ENCODE data around the gene KLHL14.
"Not testable (repeated sequence)": the region's sequence is repeated elsewhere in the genome, so short reads cannot be mapped to it uniquely, and the experiment has no call there.

KLHL14 gene

DNA sequence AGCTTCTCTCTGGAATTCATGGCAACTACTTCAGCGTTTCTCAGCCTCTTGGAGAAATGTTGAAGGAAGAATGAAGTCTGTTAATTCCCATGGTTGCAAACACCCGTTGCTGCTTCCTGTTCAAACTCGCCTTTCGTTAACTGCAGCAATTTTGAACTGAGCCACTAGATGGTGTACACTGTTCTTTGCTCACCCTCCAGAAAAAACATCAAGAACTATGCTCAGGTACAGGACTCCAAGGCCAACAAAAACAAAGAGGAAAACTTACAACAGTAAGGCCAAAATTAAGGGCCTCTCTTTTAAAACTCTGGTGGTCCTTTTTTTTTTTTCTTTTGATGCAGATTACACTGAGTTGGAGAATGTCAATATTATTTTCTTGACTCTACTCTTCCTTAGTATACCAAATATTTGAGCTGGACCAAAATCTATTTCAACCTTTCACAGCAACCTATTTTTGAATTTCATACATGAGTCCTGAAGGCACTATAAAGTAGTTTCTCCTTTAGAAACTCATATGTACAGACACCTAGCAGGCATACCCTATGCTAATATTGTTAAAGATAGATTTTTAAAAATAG is 58.2 kb downstream of the KLHL14 start:
- DNase-seq = peak; percentile 7 to 9

GRCh38 chr18:32712860-32713259 is 60.0 kb downstream of the KLHL14 start:
- DNase-seq = no peak

DNA sequence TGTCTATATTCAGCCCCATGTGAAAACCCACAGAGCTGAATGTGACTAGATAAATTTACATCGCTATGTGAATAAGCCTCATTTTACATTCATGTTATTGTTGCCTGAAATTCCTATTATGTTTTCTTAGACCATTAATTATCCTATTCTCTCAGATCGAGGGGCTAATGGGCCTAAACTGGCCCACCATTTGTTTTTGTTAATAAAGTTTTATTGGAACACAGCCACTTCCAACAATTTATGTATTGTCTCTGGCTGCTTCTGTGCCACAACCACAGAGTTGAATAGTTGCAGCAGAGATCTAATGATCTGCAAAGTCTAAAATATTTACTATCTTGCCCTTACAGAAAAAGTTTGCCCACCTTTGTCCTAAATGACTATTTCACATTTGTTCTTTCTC is 61.0 kb downstream of the KLHL14 start:
- no peak for DNase-seq

DNA sequence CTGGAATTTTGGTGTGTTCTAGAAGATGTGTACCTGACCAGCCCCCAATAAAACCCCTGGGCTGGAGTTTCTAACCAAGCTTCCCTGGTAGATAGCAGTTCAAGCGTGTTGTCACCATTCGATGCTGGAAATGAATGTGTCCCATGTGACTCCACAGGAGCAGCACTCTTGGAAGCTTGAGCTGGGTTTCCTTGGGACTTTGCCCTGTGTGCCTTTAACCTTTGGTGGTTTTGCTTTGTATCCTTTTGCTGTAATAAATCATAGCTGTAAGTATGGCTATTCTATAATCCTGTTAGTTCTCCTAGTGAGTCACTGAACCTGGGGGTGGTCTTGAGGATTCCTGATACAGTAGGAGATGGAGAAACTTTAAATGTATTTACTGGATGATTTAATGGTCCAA is 65.2 kb downstream of the KLHL14 start:
- DNase-seq = no peak

DNA sequence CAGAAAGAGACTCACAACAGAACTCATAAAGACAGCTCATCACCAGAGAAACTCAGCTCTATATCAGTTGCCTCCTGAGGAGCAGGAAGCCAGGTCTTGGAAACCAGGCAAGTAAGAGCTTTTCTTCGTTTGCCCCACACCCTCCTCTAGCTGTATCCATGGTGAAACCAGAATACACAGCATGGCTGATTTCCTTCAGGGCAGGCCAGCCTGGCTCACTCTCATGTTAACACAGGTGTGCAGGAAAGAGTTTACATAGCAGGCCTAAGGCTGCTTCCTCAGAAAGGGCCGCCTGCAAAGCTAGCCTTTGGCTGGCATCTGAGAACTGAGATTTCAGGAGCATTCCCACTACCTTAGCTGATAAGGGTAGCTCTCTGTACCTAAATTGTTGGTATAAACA is 65.7 kb downstream of the KLHL14 start:
- no peak for DNase-seq

GRCh38 chr18:32701313-32701712 is 71.5 kb downstream of the KLHL14 start:
- no peak for DNase-seq

- no peak for DNase-seq
These were observed 74.7 kb downstream of the KLHL14 start for GRCh38 chr18:32698153-32698552.

GRCh38 chr18:32696376-32696775 is 76.4 kb downstream of the KLHL14 start:
- DNase-seq = no peak

- no peak for DNase-seq
These were observed 77.3 kb downstream of the KLHL14 start for GRCh38 chr18:32695534-32695933.

- no peak for DNase-seq
These were observed 84.0 kb downstream of the KLHL14 start for GRCh38 chr18:32688821-32689220.

DNA sequence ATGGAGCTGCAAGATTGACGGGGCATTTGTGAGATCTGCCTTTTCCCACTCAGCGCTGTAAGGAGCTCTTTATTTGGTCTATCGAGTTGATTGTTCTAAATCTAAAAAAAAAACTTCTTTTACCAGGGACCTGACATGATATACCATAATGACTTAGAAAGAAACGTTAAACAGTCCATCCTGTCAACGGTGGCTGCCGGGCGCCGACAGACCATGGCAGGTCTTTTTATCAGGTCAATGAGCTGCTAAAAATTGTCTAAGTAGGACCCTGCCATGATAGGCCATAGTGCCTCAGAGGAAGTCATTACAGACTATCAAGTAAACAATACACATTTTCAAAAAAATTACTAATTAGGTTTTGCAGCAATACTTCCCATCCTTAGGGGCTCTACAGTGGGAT is 87.9 kb downstream of the KLHL14 start:
- no peak for DNase-seq

DNA sequence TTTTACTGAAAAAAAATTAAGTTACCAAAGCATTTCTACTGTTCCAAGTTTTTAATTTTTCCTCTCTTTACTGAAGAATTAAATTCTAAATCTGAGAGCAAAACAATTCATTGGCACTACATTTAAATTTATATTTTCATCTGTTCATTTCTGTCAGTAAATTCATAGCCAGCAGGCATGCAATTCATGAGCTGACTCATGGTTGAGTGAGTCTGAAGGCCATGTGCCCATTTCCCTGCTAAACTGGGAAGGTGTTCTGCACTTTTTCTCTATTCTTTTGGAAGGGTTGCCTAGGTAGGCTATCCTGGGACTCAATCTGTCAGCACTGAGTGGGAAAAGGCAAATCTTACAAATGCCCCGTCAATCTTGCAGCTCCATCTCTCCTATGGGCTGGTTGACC is 88.7 kb downstream of the KLHL14 start:
- DNase-seq = no peak

GRCh38 chr18:32683044-32683443 is 89.8 kb downstream of the KLHL14 start:
- no peak for DNase-seq

GRCh38 chr18:32677578-32677977 is 95.2 kb downstream of the KLHL14 start:
- no peak for DNase-seq

GRCh38 chr18:32674491-32674890 is 98.3 kb downstream of the KLHL14 start:
- DNase-seq = no peak

DNA sequence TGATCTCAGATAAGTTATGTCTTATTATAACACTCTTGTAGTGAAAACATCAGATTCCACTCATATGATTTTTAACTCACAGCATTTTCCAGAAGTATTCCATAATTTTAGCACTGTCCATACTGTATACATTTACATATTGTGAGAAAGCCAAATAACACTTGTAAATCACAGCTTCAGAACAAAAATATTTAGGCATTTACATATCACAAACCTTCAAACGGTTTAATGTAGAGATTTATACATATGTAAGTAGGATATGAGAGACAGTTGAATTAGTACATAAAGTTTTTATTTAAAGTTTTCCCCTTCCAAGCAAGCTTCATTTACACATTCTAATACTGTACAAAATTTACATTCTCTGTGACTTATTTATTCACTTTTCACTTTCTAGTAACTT is 100.4 kb downstream of the KLHL14 start:
- DNase-seq = no peak

GRCh38 chr18:32670727-32671126 is 102.1 kb downstream of the KLHL14 start:
- DNase-seq = no peak

GRCh38 chr18:32669549-32670165 is 103.2 kb downstream of the KLHL14 start:
- no peak for DNase-seq

GRCh38 chr18:32668956-32669355 is 103.9 kb downstream of the KLHL14 start:
- DNase-seq = no peak

DNA sequence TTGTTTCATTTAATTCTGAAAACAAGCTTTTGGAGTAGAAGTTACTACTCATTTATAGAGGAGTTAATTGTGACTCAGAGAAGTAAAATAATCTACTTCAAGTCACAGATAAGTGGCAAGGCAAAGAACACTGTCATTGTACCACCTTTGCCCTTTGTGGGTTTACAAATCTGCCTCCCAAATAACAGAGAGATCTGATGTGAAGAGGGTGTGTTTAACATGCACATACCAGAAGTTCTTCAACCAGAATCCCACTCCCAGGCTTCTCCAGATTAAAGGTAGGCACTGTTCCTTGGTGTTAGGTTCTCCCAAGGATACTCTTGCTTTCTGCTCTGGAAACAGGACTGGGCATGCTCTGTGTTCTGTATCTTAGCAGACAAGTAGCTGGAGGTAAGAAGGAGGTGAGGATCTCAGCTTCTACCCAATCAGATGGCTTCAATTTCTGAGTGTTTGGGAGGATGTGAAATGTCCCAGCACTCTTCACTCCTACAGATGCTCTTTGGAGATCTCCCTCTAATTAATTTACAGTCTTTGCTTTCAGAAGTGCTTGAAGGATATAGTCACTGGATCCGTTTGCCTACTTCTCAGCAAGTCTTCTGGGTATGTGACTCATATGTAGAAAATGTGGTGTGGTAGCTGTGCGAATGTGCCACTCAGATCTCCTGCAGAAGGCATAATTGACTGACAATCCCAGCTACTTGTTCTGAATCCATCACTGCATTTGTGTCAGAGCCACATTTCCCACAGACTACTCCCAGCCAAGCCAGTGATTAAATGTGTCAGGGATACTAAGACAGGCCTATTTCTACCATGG is 111.1 kb downstream of the KLHL14 start:
- DNase-seq = no peak

DNA sequence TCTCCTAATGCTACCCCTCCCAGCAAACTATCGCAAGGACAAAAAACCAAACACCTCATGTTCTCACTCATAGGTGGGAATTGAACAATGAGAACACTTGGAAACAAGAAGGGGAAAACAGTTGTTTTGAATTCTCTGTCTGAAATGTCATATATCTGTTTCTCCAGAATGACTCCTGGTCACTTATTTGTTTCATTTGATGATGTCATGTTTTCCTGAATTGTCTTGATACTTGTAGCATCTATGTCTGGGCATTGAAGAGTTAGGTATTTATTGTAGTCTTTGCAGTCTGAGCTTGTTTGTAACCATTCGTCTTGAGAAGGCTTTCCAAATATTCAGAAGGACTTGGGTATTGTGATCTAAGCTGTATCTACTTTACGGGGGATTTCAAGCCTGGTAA is 118.3 kb downstream of the KLHL14 start:
- DNase-seq = not testable (repeated sequence)

DNA sequence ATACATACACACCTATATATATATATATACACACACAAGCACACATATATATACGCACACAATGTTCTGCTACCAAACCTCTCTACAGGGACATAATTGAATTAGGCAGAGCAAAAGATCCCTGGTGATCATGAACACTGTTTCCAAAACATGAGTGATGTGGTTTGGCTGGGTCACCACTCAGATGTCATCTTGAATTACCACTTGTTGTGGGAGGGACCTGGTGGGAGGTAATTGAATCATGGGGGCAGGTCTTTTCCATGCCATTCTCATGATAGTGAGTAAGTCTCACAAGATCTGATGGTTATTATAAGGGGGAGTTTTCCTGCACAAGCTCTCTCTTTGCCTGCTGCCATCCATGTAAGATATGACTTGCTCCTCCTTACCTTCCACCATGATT is 135.2 kb downstream of the KLHL14 start:
- not testable (repeated sequence) for DNase-seq

GRCh38 chr18:32637226-32637625 is 135.6 kb downstream of the KLHL14 start:
- no peak for DNase-seq

DNA sequence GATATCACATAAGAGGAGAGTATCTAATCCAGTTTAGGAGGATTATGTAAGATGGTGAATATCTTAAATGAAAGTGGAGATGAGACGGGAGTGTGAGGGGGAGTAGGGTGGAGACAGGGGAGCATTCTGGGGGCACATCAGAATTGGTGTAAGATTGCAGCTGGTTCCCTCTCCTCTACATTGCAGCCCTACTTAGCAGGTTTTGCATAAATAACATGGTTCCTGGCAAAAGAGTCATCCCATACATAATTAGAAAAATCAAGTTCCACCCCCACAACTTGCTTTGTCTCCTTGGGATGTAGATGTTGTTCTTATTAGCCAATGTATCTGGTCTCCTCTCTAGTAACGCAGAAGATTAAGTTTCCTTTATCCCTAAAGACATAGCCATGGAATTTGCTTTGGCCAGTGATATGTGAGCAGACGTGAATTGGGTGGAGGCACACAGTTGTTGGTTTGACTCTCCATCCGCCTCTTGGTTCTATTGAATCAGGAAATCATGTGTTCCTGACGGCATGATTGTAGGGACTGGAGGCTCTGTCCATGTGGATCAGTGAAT is 137.9 kb downstream of the KLHL14 start:
- no peak for DNase-seq

Measured in stimulated activated CD4-positive, alpha-beta T cell treated with anti-CD3 and anti-CD28 coated beads, Interleukin-2, amount 100 ng/mL, for 48 hours (primary cell).